Transverse colon (tissue), 4 donors: ENCODE measurements around the gene DHTKD1. TPM values are rescaled to one million over a fixed set of nuclear protein-coding genes. Genes with fewer than 3 reads are reported as not detected.
"Not testable (repeated sequence)": the region's sequence is repeated elsewhere in the genome, so short reads cannot be mapped to it uniquely, and the experiment has no call there.

Experiments
- DNase-seq: peaks from one replicate; pipeline ENCODE4 v3.0.0-alpha.2; 2019
- H3K27ac ChIP-seq, 4 donors: fragments of 200-600 bp; sonication (generic); 2 replicates each; pipeline ENCODE4 v1.5.1; 2016 to 2018; ENCODE audit warnings: inconsistent platforms in 4 of 4
- H3K27me3 ChIP-seq: fragments of 200-600 bp; sonication (generic); 2 replicates; pipeline ENCODE4 v1.5.1; 2017; ENCODE audit warnings: inconsistent platforms
- H3K36me3 ChIP-seq, 4 donors: fragments of 200-600 bp; sonication (generic); 2 replicates each; pipeline ENCODE4 v1.5.1; 2017 to 2019; ENCODE audit warnings: inconsistent platforms in 4 of 4
- H3K4me1 ChIP-seq, 4 donors: fragments of 200-600 bp; sonication (generic); 2 replicates each; pipeline ENCODE4 v1.5.1; 2017 to 2020; ENCODE audit warnings: inconsistent platforms in 4 of 4
- H3K4me3 ChIP-seq, 4 donors: fragments of 200-600 bp; sonication (generic); 1 replicate in 1 of 4; 2 replicates in 3 of 4; pipeline versions ENCODE4 v1.5.1 to v1.6.1; 2017 to 2019; ENCODE audit warnings: inconsistent platforms in 4 of 4
- H3K9me3 ChIP-seq, 2 donors: fragments of 200-600 bp; sonication (generic); 2 replicates each; pipeline ENCODE4 v1.5.1; 2017 to 2019; ENCODE audit warnings: inconsistent platforms in 2 of 2
- EP300 ChIP-seq: sonication (generic); formaldehyde crosslinking; IDR thresholded peaks from one replicate; pipeline ENCODE4 v1.6.1; 2017; ENCODE audit warnings: antibody characterized with exemption, low read depth
- POLR2A ChIP-seq: fragments of 450-650 bp; IDR thresholded peaks from one replicate; pipeline ENCODE4 v1.6.1; 2016; ENCODE audit warnings: antibody characterized with exemption, mild to moderate bottlenecking, moderate library complexity
- POLR2AphosphoS5 ChIP-seq, 3 donors: sonication (generic); formaldehyde crosslinking; IDR thresholded peaks; one replicate each; pipeline ENCODE4 v1.6.1; 2016; ENCODE audit warnings: antibody characterized with exemption in 3 of 3
- WGBS, 2 donors: methylation state at CpG; one replicate each; pipeline ENCODE4 v1.1.5; 2018; ENCODE audit warnings: low coverage in 1 of 2; 5-methylcytosine and 5-hydroxymethylcytosine counted together
- in situ Hi-C, 4 donors: fragments of 200-750 bp; cut with MboI; loops; one replicate each; pipeline versions ENCODE4 v1.15.0 to v1.15.1; 2017; ENCODE audit warnings: low sequenced_read_pairs in 3 of 4, low pct_ligation_motif_present in 1 of 4, low pct_unique_long_range_greater_than_20kb in 1 of 4
- intact Hi-C: fragments of 100-400 bp; cut with DNase I; formaldehyde crosslinking; loops from one replicate; pipeline ENCODE4 v1.15.1; 2023; ENCODE audit warnings: low total_unique reads
- total RNA-seq, 4 donors: library from RNA; depleted of rRNA; stranded (reverse); fragments of >200 nt; gene quantifications; one replicate each; pipeline ENCODE4 v1.1.0, GENCODE V29; 2016
- TF ChIP-seq, protein P1 (sequence below), 5 experiments: fragments of 200-600 bp in 3 of 5; fragments of 450-650 bp in 2 of 5; sonication (generic) in 3 of 5; IDR thresholded peaks; 1 replicate in 2 of 5; 2 replicates in 3 of 5; pipeline ENCODE4 v1.5.1; 2016 to 2017; ENCODE audit warnings: antibody characterized with exemption in 5 of 5, inconsistent platforms in 3 of 5, mild to moderate bottlenecking in 2 of 5, moderate library complexity in 1 of 5

DHTKD1 gene
- total RNA-seq, 4 donors from 2014 or later = 7.0 to 29.5 (median 13.0) TPM

DNA sequence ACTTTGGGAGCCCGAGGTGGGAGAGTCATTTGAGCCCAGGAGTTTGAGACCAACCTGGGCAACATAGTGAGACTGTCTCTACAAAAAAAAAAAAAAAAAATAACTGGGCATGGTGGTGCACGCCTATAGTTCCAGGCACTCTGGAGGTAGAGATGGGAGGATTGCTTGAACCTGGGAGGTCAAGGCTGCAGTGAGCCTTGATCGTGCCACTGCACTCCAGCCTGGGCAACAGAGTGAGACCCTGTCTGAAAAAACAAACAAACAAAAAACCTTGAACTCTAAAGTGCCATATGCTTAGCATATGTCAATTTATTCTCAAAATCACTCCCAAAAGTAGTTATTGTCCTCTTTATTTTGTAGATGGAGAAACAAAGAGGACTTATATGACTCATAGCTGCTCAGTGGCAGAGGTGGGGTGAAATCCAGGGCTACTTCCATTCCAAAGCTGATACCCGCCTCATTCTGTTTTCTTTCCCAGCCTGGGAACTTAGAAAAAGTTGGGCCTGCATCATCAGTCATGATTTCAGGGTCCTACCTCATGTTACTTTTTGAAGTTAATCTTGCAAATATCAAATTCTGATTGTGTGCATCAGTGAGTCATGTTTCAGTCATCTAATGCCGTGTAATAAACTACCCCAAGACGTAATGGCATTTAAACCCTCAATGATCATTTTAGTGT, 13.3 kb downstream of the DHTKD1 start:
- 73 to 92% methylated on average over 5 to 6 of the region's 6 CpGs for WGBS, 2 donors
- intact Hi-C loops = no loop called here
- Histone ChIP-seq H3K4me3 (no peak overlapping the region), H3K9me3 (no peaks in the 10 kb centered on the region), H3K4me1 (no peaks in the 10 kb centered on the region), H3K27me3 (no peaks in the 10 kb centered on the region), H3K36me3 (peaks cover 0 to 28% (median 12%) of the 10 kb centered on the region in 4 donors), H3K27ac (no peak overlapping the region)
- DNase-seq = no peak
- TF ChIP-seq EP300 (no peak), POLR2A (no peak), POLR2AphosphoS5 (IDR thresholded peaks at IDR 0.05) (no peak)
- TF ChIP-seq, protein P1, sequence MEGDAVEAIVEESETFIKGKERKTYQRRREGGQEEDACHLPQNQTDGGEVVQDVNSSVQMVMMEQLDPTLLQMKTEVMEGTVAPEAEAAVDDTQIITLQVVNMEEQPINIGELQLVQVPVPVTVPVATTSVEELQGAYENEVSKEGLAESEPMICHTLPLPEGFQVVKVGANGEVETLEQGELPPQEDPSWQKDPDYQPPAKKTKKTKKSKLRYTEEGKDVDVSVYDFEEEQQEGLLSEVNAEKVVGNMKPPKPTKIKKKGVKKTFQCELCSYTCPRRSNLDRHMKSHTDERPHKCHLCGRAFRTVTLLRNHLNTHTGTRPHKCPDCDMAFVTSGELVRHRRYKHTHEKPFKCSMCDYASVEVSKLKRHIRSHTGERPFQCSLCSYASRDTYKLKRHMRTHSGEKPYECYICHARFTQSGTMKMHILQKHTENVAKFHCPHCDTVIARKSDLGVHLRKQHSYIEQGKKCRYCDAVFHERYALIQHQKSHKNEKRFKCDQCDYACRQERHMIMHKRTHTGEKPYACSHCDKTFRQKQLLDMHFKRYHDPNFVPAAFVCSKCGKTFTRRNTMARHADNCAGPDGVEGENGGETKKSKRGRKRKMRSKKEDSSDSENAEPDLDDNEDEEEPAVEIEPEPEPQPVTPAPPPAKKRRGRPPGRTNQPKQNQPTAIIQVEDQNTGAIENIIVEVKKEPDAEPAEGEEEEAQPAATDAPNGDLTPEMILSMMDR (IDR thresholded peaks at IDR 0.05) = no peak
- in situ Hi-C loops = no loop called here

DNA sequence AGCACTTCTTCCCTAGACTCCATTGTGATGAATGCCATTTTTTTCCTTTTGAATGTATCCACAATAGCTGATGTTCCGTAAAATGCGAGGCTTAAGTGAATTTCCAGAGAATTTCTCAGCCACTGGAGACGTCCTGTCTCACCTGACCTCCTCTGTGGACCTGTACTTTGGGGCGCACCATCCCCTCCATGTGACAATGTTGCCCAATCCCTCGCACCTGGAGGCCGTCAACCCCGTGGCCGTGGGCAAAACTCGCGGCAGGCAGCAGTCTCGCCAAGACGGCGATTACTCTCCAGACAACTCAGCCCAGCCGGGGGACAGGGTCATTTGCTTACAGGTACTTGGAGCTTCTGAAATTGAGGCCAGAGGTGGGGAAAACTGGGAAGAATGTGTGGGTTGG, 20.2 kb downstream of the DHTKD1 start:
- no peak for DNase-seq
- no peak overlapping the region for H3K27ac ChIP-seq
- peaks cover 0 to 52% (median 18%) of the 10 kb centered on the region in 4 donors for H3K36me3 ChIP-seq
- in situ Hi-C loops (no loop called here), intact Hi-C loops (no loop called here)
- WGBS, 2 donors = 92 to 95% methylated on average over 4 to 14 of the region's 14 CpGs
- no peaks in the 10 kb centered on the region for H3K9me3 ChIP-seq
- no peaks in the 10 kb centered on the region for H3K27me3 ChIP-seq
- no peak for TF ChIP-seq POLR2A
- TF ChIP-seq EP300 = no peak
- TF ChIP-seq, protein P1 (IDR thresholded peaks at IDR 0.05) = no peak
- no peak for TF ChIP-seq POLR2AphosphoS5 (IDR thresholded peaks at IDR 0.05)
- no peaks in the 10 kb centered on the region for H3K4me1 ChIP-seq
- H3K4me3 ChIP-seq = no peak overlapping the region

DNA sequence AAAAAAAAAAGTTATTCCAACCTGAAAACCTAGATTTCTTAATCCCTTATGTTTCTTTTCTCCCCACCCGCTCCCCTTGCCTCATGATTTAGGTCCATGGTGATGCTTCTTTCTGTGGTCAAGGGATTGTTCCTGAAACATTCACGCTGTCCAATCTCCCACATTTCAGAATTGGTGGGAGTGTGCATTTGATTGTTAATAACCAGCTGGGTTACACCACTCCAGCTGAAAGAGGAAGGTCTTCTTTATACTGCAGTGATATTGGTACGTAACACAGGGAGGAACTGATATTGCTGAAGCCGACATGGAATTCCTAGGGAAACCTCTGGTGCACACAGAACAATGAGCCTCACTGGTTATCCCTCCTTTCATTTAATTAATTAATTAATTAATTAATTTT, 22.7 kb downstream of the DHTKD1 start:
- intact Hi-C loops (no loop called here), in situ Hi-C loops (no loop called here)
- 92 to 95% methylated on average over 3 to 4 of the region's 4 CpGs for WGBS, 2 donors
- Histone ChIP-seq H3K36me3 (peaks cover 0 to 48% (median 12%) of the 10 kb centered on the region in 4 donors), H3K4me3 (no peak overlapping the region), H3K27me3 (no peaks in the 10 kb centered on the region), H3K27ac (no peak overlapping the region), H3K4me1 (no peaks in the 10 kb centered on the region), H3K9me3 (no peaks in the 10 kb centered on the region)
- TF ChIP-seq EP300 (no peak), POLR2A (no peak), POLR2AphosphoS5 (IDR thresholded peaks at IDR 0.05) (no peak)
- TF ChIP-seq, protein P1 (IDR thresholded peaks at IDR 0.05) = no peak
- no peak for DNase-seq

DNA sequence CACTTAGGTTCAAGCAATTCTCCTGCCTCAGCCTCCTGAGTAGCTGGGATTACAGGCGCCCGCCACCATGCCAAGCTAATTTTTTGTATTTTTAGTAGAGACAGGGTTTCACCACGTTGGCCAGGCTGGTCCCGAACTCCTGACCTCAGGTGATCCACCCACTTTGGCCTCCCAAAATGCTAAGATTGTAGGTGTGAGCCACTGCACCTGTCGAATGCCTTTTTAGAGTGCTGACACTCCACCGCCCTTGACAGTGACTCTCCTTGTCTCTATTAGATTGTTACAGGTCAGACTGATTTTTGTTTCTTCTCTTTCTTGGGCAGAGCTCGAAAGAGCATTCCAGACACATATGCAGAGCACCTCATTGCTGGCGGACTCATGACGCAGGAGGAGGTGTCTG, 28.6 kb downstream of the DHTKD1 start:
- H3K9me3 ChIP-seq, H3K27me3 ChIP-seq, DNase-seq, in situ Hi-C loops, intact Hi-C loops, H3K4me3 ChIP-seq, H3K4me1 ChIP-seq: not testable (repeated sequence)
- H3K27ac ChIP-seq = peak overlapping the region in 3 of 4 donors; percentile 0 to 32 (median 5)
- peaks cover 0 to 38% (median 11%) of the 10 kb centered on the region in 4 donors for H3K36me3 ChIP-seq
- WGBS, 2 donors = 72 to 78% methylated on average over 5 to 9 of the region's 9 CpGs
